COR-L47 (cell line): ENCODE data around the gene SLC6A3.
A peak's percentile ranks its signal among the peaks of the same experiment; 100 is the strongest.

Source experiments
- DNase-seq: peaks from one replicate; lab custom pipeline; 2025; lab: John Stamatoyannopoulos, UW

The SLC6A3 gene

DNA sequence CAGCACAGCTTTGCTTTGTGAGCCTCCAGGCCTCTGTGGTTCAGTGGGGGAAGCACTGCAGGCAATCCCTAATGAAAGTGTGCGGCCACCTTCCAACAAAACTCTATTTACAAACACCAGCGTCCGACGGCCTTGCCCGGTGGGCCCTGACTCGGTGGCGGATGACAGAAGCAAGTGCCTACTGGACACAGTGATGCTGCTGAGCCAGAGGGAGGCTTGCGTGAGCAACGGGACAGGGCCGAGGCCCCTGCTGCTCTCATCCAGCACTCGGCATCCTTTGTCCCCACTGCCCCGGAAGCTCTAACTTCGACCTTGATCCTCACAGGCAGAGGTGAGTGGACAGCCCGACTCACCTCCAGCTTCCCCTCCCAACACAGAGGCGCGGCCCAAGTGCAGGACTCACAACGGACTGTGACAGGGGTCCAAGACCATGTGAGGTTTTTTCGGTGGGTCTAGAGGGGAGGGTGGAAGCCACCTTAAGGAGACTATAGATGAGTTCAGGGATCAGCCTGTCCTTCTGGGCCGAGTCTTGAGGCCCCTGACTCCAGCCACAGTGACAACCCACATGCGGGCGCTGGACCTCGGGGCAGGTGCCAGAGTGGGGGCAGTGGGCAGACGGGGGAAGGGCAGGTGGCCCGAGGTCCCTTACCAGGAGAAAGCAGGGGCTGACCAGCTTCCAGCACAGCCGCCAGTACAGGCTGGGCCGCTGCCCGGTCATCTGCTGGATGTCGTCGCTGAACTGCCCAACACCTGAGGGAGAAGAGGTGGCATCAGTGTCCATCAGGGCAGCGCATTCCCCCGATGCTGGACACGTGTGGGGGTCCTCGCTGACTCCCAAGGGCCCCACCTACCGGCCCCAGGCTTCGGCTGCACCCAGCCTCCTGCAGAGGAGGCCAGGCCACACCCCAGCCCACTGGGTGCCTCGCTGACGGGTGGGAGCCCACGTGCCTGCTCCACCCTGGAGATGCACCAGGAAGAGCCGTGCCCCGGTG, 39.4 kb downstream of the SLC6A3 start:
- DNase-seq: no peak

DNA sequence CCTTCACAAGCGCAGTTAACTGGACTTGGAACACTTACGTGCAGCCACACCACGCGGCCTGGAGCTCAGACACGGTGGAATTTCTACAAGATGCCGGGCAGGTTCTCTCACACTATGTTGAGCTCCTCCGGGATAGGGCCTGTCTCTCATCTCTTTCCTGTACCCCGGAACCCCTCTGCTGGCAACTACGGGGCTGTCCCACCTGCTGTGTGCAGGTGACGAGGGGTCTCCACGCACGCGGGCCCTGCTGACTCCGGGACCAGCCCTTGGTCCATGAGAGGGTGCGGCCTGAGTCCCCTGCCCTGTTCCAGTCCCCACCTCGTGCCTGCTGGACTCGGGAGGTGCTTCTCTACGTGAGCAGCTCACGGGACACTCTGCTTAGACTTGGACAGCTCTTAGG, 40.1 kb downstream of the SLC6A3 start:
- DNase-seq: no peak

DNA sequence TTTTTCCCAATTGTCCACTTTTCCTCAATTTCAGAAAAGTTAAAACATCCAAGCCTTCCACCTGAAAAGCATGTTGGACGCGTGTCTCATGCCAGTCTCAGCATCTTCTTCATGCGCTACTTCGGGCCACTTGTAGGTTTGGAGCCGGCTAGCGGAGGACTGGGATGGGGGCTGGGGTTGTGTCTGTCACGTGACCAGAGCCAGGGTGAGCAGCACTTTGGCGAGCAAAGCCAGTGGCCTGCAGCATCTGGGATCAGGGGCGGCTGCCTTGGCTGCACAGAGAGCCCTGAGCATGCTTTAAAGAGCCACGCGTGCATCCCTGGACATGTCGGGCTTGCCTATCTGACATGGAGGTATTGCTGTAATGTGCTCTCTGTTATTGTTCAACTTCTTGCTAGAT, 41.2 kb downstream of the SLC6A3 start:
- DNase-seq: no peak

DNA sequence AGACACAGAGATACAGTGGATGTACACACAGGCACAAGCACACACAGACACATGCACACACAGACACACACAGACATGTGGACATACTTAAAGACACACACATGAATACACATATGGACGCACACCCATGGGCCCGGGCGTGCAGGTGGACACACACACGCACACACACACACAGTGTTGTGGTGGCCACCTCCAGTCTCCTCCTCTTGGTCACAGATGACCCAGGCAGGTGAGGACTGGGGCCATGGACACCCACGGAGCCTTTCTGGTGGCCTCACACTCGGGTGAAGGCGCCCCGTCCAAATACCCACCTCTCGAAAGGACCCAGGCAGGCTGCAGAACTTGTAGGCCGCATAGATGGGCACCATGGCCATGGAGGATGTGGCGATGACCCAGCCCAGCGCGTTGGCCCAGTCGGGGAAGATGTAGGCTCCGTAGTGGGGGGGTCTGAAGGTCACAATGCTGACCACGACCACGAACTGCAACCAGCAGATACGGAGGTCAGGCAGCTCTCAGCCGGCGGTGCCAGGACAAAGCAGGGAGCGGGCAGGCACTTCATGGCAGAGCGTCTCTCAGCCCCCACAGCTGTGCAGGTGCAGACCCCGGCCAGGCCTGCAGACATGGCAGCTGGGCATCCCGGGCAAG, 42.5 kb downstream of the SLC6A3 start:
- no peak for DNase-seq

DNA sequence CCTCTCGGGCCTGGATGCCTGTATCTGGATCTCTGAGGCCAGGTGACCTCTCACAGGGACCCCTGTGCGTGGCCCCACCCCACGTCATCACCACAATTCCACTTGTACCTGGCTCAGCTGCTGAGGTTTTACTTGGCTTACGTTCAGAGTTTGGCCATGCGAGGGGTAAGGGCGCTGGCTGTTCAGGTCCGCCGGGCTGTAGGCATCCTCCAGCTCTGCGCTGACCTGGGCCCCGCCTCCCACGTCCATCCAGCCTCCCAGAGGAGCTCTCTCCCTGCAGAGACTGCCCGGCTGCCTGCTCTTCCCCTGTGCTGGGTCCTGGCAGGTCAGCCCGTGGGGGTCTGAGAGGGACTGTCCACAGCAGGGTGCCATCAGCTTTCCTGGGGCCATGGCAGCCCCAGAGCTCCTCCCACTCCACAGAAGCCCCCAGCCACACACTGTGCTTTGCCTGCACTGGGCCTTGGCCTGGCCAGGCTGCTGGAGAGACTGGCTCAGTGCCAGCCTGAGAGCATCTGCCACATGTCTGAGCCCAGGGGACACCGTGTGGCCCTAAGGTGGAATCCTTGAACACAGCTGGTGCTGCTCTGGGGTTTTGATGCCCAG, 43.6 kb downstream of the SLC6A3 start:
- DNase-seq: peak; percentile 72

DNA sequence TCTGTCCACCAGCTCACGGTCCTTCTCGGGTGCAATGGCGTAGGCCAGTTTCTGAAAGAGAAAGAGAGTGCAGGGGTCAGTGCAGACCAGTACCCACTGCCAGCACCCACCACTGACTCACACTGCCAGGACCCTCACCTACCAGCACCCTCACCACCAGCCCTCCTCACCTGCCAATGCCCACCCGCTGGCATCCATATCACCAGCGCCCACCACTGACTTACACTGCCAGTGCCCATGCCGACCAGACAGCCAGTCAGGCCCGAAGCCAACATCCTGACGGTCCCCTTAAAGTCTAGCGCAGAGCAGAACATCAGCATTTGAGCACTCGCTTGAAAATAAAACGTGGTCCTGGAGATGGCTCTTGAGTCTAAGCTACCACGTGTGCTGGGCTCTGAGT, 44.3 kb downstream of the SLC6A3 start:
- no peak for DNase-seq

DNA sequence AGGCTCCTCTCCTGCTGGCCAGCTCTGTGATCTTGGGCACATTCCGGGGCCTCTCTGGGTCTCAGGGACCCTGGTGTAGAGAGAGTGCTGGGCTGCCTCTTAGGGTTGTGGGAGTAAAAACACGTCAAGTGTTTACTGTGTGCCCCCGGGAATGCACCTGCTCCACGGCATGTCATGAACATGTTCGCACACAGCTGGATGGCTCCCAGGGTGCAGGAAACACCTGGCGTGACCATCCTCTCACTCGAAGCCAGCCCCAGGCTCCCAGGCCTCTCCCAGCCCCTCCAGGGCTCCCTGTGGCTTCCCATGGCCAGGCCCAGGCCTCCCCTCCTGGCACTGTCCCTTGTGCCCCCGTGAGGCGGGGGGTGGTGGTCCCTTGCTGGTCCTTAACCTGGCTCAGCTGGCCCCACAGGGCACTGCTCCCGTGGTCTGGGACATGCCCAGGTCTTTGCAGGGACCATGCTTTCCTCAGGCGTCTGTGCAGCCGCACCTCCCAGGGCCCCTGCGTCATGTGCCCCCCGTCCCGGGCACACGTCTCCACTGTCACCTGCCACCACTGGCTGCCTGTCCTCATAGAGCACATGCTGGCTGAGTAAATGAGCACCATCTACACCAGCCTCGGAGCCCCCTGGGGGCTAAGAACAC, 44.9 kb downstream of the SLC6A3 start:
- DNase-seq: peak; percentile 28

DNA sequence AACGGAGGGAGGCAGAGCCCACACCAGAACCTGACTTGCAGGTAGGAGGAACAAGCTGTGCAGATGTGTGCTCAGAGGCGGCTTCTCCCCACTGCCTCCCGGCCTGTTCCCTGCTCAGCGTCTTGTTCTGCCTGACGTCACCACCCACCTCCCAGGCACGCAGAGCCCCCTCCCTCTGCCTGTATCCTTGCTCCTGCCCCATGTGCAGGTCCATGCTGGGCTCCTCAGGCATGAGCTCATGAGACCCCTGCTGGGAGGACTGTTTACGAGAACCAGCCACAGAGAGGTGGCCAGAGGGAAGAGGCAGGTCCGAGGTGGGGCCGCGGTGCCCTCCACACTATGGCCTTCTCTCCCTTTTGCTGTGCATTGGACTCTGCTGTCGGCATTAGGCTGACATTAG, 45.5 kb downstream of the SLC6A3 start:
- no peak for DNase-seq

DNA sequence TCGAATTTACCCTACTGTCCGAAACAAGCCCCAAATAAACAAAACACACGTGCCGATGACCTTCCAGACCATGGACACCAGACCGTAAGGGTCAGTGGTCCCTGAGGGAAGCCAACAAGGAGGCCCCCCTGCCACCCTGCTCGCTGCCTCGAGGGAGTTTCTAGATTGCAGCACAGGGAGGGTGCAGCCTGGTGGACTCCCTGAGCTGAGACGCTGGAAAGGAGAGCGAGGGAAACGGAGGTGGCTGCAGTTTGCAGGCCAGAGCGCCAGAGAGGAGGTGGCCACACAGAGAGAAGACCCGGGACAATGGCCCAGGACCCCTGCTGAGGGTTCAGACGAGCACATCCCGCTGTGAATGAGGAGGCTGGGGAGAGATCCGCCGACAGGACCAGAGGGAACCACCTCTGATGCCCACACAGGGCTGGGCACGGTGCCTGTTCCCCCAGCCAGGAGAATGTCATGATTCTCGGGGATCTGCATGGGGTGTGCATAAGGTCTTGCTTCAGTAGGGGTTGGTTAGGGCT, 48.9 kb downstream of the SLC6A3 start:
- no peak for DNase-seq

DNA sequence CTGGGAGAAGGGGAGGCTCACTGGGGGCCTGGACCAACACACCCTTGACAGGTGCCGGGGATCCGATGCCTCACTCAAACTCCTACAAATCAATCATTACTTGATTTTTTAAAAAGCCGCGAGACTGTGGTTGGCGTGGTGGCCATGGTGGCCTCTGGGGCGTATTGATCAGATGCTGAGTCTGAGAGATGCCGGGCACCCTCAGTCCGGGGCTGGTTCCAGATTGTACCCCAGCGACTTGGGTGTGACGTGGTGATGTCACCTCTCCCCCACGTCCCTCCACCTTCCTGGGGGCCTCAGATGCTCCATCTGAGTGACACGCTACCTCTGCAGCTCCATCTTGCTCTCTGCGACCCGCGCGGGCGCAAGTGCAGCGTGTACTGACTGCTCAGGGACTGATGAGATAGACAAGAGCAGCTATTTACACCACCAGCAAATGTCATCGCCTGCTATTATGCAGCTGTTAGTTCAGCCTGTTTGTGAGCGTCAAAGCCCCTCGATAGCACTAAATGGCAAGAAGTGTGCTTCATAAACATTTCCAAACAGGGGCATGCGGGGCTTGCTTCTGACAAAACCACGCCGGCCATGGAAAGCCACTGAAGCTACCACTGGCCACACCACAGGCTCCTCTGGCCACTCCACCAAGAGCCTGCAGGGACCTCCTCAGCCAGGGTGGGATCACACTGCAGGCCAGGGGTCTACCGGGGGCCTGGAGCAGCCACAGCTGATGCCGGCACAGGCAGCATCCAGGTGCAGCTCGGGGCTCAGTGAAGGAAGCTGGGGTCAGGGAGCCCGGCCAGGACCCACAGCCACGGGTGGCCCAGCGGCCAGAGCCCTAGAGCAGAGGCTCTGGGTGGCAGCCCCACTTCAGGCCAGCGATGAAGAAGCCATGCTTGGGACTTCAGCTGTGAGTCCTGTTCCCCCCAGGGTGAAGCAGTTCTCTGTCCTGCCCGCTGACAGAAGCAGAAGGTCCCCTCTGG, 50.1 kb downstream of the SLC6A3 start:
- DNase-seq: no peak

DNA sequence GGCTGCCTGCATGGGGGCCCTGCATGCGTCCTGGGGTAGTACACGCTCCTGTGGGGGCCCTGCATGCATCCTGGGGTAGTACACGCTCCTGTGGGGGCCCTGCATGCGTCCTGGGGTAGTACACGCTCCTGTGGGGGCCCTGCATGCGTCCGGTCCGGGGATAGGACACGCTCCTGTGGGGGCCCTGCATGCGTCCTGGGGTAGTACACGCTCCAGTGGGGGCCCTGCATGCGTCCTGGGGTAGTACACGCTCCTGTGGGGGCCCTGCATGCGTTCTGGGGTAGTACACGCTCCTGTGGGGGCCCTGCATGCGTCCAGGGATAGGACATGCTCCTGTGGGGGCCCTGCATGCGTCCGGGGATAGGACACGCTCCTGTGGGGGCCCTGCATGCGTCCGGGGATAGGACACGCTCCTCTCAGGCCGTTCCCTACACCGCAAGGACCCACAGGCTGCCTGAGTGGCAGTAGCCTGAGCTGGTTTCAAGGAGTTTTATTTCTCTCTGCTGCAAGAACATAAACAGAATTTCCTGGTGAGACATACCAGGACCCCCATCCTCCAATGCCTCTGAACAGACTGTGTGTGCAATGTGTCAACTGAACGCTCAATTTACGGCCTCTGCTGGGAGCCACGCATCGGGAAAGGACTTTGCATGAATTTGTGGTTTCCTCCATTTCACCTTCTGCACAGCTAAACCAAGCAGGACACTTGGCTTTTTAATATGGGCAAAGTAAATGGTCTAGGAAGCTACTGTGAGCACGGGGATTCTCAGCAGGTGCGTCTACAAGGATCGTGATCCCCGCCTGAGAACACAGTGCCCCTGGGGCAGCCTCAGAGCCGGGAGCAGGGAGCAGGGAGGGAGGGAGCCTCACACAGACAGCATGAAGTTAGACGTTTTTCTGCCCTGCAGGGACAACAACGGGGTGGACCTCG, 51.4 kb downstream of the SLC6A3 start:
- DNase-seq: no peak

DNA sequence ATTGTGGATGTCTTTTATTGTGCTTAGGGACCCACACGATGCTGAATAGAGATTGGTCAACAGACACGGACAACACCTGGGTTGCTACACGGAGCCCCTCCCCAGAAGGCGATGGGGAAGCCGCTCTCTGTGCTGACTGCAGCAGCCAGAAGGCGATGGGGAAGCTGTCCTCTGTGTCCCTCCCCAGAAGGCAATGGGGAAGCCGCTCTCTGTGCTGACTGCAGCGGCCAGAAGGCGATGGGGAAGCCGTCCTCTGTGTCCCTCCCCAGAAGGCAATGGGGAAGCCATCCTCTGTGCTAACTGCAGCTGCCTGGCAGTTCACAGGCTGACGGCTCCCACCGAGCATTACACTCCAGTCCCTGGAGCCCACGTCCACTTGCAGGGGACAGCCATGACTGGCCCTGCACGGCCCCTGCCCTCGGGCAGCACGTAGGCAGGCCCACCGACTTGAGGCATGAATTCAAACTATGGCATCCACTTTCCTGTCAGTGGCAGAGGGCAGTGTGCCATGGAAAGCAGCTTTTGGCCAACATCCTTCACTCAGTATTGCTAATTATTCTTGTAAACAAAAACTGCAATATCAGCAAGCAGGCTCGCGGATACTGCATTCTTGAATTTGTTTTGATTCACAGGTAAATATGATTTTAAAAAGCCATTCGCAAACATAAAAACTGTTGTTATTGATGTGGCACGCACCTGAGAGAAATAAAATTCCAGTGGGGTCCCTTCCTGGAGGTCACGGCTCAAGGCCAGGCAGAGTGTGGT, 52.3 kb downstream of the SLC6A3 start:
- no peak for DNase-seq

DNA sequence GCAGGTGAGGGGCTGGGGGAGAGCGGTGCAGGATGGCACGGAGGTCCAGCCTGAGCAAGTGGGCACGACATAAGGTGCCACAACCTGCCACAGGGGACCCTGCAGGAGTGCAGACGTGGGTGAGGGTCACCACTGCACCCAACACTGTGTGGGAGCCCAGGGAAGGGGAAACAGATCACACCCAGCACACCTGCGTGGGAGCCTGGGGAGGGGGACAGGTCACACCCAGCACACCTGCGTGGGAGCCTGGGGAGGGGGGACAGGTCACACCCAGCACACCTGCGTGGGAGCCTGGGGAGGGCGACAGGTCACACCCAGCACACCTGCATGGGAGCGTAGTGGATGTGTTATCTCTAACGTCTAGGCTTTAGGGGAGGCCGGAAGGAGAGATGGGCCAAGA, 53.0 kb downstream of the SLC6A3 start:
- DNase-seq: no peak

DNA sequence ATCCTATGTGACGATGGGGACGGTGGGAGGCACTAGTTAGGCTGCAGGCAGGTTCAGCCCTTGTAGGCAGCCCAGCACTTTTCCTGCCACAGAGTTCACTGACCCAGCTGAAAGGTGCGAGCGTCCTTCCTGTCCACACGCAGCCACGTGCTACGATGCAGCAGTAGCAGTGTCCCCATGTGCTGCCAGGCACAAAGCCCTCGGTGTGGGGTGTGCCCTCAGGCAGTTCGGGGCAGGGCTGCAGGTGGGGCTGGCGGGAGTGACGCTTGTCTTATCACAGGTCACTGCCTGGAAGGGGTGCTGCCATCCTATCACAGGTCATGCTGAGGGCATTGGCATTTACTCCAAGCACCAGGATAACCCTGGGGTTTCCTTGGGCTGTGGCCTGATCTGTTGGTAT, 53.5 kb downstream of the SLC6A3 start:
- DNase-seq: no peak

DNA sequence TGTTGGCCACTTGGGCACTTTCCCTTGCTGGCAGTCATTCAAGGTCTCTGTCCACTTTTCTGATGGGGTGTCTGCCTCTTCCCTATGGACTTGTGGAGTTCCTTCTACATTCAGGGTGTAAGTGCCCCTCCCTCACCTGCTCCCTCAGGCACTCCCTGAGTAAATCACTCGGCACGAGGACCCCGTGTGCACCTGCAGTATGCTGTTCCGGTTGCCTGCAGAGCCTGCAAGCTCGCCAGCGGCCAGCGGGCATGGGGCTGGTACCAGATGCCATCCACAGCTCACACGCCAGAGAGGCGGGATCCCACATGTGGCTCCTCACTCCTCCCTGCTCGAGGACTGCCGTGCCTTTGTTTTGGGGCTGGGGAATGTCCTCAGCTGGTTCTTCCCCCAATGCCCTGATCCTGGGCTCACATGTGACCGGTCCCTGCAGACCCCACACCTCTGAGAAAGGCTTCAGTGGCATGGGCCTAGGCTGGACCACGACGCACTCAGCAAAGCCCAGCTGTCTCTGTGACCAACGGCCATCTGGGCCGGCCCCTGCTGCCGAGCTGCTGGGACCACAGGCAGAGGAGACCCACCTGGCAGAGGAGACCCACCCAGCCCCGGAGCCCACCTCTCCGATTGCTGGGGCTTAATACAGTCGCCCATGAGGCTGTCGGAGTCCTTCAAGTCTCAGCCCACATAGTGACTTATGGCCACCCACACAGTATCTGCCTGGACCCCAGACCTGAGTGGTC, 54.2 kb downstream of the SLC6A3 start:
- DNase-seq: peak; percentile 77

DNA sequence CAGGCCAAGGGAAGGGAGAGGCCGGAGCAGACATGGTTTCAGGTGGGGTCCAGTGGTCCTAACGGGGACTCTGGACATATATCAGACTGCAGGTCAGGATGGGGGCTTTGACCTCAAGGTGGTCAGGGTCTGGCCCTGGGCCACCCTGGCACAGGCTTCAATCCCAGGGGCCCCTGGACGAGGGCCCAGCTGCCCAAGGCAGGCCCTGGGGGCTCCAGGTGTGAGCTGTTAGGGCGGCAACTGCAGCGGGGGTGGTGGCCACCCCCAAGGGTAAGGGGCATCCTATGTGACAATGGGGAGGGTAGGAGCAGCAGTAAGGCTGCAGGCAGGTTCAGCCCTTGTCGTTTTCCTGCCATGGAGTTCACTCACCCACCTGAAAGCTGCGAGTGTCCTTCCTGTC, 54.9 kb downstream of the SLC6A3 start:
- DNase-seq: no peak

DNA sequence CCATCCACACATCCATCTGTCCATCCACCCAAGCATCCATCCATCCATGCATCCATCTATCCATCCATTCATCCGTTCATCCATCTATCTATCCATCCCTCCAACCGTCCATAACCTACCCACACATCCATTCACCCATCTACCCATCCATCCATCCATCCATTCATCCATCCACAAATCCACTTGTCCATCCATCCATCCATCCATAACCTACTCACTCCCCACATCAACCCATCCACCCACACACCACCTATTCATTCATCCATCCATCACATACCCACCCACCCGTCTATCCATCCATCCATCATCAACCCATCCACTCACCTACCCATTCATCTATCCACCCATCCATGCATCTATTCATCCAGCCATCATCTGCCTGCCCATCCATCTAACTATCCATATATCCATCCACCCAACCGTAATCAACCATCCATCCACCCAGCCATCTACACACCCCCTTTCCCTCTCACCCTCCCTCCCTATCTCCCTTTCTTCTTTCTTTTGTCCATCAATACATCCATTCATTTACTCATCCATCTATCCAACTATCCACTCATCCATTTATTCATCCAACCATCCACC, 56.8 kb downstream of the SLC6A3 start:
- no peak for DNase-seq

DNA sequence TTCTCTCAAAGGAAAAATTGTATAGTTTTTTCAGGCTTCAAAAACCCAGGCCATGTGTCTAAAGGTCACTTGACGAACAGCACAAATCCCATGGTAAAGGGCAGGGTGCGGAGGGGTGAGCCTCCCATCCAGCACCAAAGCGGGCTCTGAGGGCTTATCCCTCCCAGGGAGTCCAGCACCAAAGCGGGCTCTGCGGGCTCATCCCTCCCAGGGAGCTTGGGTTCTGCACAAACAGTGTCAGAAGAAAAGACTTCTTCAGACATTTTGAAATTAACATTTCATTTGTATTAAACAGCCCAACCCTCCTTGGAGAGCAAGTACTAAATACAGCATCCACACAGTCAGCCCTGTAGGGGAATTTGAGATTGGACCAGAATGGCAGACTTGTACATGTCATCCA, 57.4 kb downstream of the SLC6A3 start:
- DNase-seq: no peak
